Lower leg skin (tissue), 4 donors: ENCODE measurements around the gene PLEKHH2. TPM values are rescaled to one million over a fixed set of nuclear protein-coding genes. Genes with fewer than 3 reads are reported as not detected.

Experiments
- DNase-seq, 2 donors: peaks; one replicate each; pipeline ENCODE4 v3.0.0-alpha.2; 2019; ENCODE audit warnings: low spot score in 2 of 2
- H3K4me3 ChIP-seq: fragments of 200-600 bp; sonication (generic); 2 replicates; pipeline ENCODE4 v1.5.1; 2017; ENCODE audit warnings: mild to moderate bottlenecking, low read depth; ENCODE audit not compliant: poor library complexity, severe bottlenecking
- CTCF ChIP-seq, 3 donors: fragments of 450-650 bp; IDR thresholded peaks; one replicate each; pipeline ENCODE4 v1.5.1; 2016; ENCODE audit warnings: antibody characterized with exemption in 3 of 3, mild to moderate bottlenecking in 3 of 3, moderate library complexity in 2 of 3
- POLR2A ChIP-seq, 2 donors: fragments of 450-650 bp; IDR thresholded peaks; one replicate each; pipeline ENCODE4 v1.6.1; 2016 to 2017; ENCODE audit warnings: antibody characterized with exemption in 2 of 2, mild to moderate bottlenecking in 1 of 2, moderate library complexity in 1 of 2
- WGBS, 2 donors: methylation state at CpG; one replicate each; pipeline ENCODE4 v1.1.5; 2018; 5-methylcytosine and 5-hydroxymethylcytosine counted together
- intact Hi-C: fragments of 100-400 bp; cut with DNase I; formaldehyde crosslinking; loops from one replicate; pipeline ENCODE4 v1.15.0; 2023; ENCODE audit warnings: low total_unique reads
- total RNA-seq, 4 donors: library from RNA; depleted of rRNA; stranded (reverse); fragments of >200 nt; gene quantifications; one replicate each; pipeline ENCODE4 v1.1.0, GENCODE V29; 2016

The PLEKHH2 gene
- total RNA-seq, 4 donors from 2014 or later: 10.4 to 17.6 (median 15.4) TPM

DNA sequence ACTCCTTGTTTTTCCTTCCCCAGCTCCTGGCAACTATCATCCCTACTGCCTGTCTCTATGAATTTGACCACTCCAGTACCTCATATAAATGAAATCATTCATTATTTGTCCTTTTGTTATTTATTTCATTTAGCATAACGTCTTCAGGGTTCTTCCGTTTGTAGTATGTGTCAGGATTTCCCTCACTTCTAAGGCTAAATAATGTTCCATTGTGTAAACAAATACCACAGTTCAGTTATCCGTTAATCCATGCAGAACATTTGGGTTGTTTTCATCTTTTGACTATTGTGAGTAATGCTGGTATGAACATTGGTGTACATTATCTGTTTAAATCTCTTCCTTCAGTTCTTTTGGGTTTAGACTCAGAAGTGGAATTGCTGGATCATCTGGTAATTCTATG lies 155.6 kb downstream of the PLEKHH2 start:
- WGBS, 2 donors: 75 to 89% methylated on average over 3 of the region's 3 CpGs
- intact Hi-C loops: no loop called here
- no peak for DNase-seq
- no peak overlapping the region for H3K4me3 ChIP-seq
- TF ChIP-seq CTCF (IDR thresholded peaks at IDR 0.05) (no peak), POLR2A (IDR thresholded peaks at IDR 0.05) (no peak)

GRCh38 chr2:43794956-43795355 lies 157.9 kb downstream of the PLEKHH2 start:
- no peak for DNase-seq
- intact Hi-C loops: no loop called here
- 93 to 94% methylated on average over 9 of the region's 9 CpGs for WGBS, 2 donors
- H3K4me3 ChIP-seq: no peak overlapping the region
- TF ChIP-seq POLR2A (IDR thresholded peaks at IDR 0.05) (no peak), CTCF (IDR thresholded peaks at IDR 0.05) (no peak)

- 79 to 82% methylated on average over 1 of the region's 1 CpG for WGBS, 2 donors
- H3K4me3 ChIP-seq: no peak overlapping the region
- no peak for DNase-seq
- TF ChIP-seq CTCF (IDR thresholded peaks at IDR 0.05) (no peak), POLR2A (IDR thresholded peaks at IDR 0.05) (no peak)
- intact Hi-C loops: no loop called here
Observed at GRCh38 chr2:43796206-43796605, 159.1 kb downstream of the PLEKHH2 start.

GRCh38 chr2:43798300-43798699 lies 161.2 kb downstream of the PLEKHH2 start:
- 80 to 90% methylated on average over 4 of the region's 4 CpGs for WGBS, 2 donors
- intact Hi-C loops: no loop called here
- TF ChIP-seq POLR2A (IDR thresholded peaks at IDR 0.05) (no peak), CTCF (IDR thresholded peaks at IDR 0.05) (no peak)
- DNase-seq: no peak
- H3K4me3 ChIP-seq: no peak overlapping the region

DNA sequence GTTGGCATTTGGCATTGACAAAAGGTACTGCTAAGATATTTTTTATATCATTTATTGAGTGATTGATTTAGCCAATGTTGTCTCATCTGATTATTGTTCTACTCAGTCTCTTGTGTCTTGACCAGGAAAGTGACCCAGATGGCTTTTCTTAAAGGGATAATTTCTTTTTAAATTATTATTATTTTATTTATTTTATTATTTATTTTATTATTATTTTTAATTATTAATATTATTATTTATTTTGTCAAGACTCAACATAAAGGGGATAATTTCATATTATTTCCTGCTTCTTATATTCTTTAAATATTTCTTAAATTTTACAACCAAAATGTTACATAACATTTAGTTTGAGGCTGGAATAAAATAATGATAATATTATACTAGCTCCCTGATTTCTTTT lies 163.8 kb downstream of the PLEKHH2 start:
- intact Hi-C loops: no loop called here
- H3K4me3 ChIP-seq: no peak overlapping the region
- DNase-seq: no peak
- no peak for TF ChIP-seq CTCF (IDR thresholded peaks at IDR 0.05)
- TF ChIP-seq POLR2A (IDR thresholded peaks at IDR 0.05): no peak

- H3K4me3 ChIP-seq: no peak overlapping the region
- intact Hi-C loops: no loop called here
- TF ChIP-seq POLR2A (IDR thresholded peaks at IDR 0.05): no peak
- TF ChIP-seq CTCF (IDR thresholded peaks at IDR 0.05): no peak
- WGBS, 2 donors: 93 to 97% methylated on average over 2 of the region's 2 CpGs
- DNase-seq: no peak
Observed at GRCh38 chr2:43802135-43802534, 165.1 kb downstream of the PLEKHH2 start.
